ENCODE data around the gene KDF1.
A peak's percentile ranks its signal among the peaks of the same experiment; 100 is the strongest.

Gene KDF1

GRCh38 chr1:26959722-26960624 lies at the start of gene KDF1:
Gene KDF1 (minus strand): TSS chr1:26960468. CDS start chr1:26952380, 8,088 bp downstream.
- peak; percentile 56 for DNase-seq

- DNase-seq: no peak
Measured at GRCh38 chr1:27009601-27010197, 49.4 kb upstream of the KDF1 start.

GRCh38 chr1:27007909-27008582 lies 47.8 kb upstream of the KDF1 start:
- no peak for DNase-seq

- no peak for DNase-seq
Measured at GRCh38 chr1:27006683-27007082, 46.4 kb upstream of the KDF1 start.

GRCh38 chr1:27005648-27006496 lies 45.6 kb upstream of the KDF1 start:
- DNase-seq: no peak

- no peak for DNase-seq
Measured at GRCh38 chr1:27005166-27005530, 44.9 kb upstream of the KDF1 start.

- DNase-seq: no peak
Measured at GRCh38 chr1:27004471-27005165, 44.4 kb upstream of the KDF1 start.

GRCh38 chr1:27003745-27004470 lies 43.6 kb upstream of the KDF1 start:
- no peak for DNase-seq

- DNase-seq: no peak
Measured at GRCh38 chr1:27001570-27002360, 41.5 kb upstream of the KDF1 start.

GRCh38 chr1:27000817-27001460 lies 40.7 kb upstream of the KDF1 start:
- DNase-seq: no peak

- DNase-seq: no peak
Measured at GRCh38 chr1:27000090-27000816, 40.0 kb upstream of the KDF1 start.

GRCh38 chr1:26999440-26999987 lies 39.2 kb upstream of the KDF1 start:
- DNase-seq: no peak

- no peak for DNase-seq
Measured at GRCh38 chr1:26998429-26999300, 38.4 kb upstream of the KDF1 start.

- DNase-seq: no peak
Measured at GRCh38 chr1:26996665-26997064, 36.4 kb upstream of the KDF1 start.

GRCh38 chr1:26996024-26996423 lies 35.8 kb upstream of the KDF1 start:
- no peak for DNase-seq

GRCh38 chr1:26994787-26995517 lies 34.7 kb upstream of the KDF1 start:
- no peak for DNase-seq
